ENCODE measurements around the gene ANKS1B.

DNA sequence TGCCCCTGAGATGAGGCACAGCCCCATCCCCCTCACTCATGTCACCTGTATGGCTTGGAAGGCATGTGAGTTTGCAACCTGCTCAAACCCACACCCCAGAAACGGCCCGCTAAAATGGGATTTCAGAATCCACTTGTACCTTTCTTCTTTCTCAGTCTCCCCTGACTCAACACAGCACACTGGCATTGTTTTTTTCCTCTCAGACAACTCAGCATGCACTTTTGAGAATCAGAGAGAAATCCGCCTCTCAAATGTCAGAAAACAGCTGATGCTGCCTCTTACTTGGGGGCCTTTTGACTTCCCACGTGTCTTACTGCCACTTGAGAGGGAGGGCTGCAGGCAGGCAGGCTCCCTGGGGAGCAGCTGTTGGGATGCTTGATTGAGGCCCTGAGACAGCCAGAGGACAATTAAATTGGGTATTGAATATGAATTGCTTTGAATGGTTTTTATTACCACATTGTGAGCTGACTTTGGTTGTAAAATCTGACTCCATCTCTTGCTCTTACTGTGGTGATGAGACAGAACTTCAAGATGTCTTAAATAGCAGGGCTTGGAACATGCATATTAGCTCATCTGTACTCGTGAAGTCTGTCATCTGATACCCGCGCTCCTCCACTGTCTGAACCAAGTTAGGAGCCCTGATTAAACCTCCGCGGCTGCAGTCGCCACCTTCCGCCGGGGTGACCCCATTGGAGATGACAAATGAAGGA is 1243.0 kb downstream of the ANKS1B start:
- TF ChIP-seq POLR2A (IDR thresholded peaks at IDR 0.05; ENCODE audit: borderline replicate concordance, extremely low read depth, insufficient read depth, insufficient read length) (no peak), EZH2 (IDR thresholded peaks at IDR 0.05) (no peak), POLR2AphosphoS5 (IDR thresholded peaks at IDR 0.05; ENCODE audit: low read depth, low read length) (no peak)
- TF ChIP-seq, protein P1, sequence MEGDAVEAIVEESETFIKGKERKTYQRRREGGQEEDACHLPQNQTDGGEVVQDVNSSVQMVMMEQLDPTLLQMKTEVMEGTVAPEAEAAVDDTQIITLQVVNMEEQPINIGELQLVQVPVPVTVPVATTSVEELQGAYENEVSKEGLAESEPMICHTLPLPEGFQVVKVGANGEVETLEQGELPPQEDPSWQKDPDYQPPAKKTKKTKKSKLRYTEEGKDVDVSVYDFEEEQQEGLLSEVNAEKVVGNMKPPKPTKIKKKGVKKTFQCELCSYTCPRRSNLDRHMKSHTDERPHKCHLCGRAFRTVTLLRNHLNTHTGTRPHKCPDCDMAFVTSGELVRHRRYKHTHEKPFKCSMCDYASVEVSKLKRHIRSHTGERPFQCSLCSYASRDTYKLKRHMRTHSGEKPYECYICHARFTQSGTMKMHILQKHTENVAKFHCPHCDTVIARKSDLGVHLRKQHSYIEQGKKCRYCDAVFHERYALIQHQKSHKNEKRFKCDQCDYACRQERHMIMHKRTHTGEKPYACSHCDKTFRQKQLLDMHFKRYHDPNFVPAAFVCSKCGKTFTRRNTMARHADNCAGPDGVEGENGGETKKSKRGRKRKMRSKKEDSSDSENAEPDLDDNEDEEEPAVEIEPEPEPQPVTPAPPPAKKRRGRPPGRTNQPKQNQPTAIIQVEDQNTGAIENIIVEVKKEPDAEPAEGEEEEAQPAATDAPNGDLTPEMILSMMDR (IDR thresholded peaks at IDR 0.05 in 2 of 3, conservative IDR thresholded peaks at IDR 0.05 in 1 of 3; ENCODE audit: borderline replicate concordance in 1 of 3, insufficient read depth in 1 of 3, low read depth in 2 of 3, low read length in 2 of 3) = no peak

Measured in HCT116 (cell line).